GM13976 (cell line): ENCODE measurements around the gene TUBB4A.

ENCODE experiments used
- DNase-seq: peaks from one replicate; pipeline ENCODE4 v3.0.0; 2012; ENCODE audit warnings: low spot score
- in situ Hi-C: fragments of 300-500 bp; cut with MboI; formaldehyde crosslinking; loops from one replicate; pipeline ENCODE4 v1.12.0; 2022; ENCODE audit warnings: low sequenced_read_pairs, mixed read lengths, inconsistent platforms; ENCODE audit not compliant: unreplicated experiment
- TF ChIP-seq, protein P1 (sequence below): IDR thresholded peaks from 2 replicates; pipeline ENCODE4 v1.5.1; 2012; ENCODE audit warnings: borderline replicate concordance, mild to moderate bottlenecking; ENCODE audit not compliant: insufficient read depth; ENCODE audit errors: extremely low read depth, missing control alignments, control extremely low read depth

TUBB4A gene

DNA sequence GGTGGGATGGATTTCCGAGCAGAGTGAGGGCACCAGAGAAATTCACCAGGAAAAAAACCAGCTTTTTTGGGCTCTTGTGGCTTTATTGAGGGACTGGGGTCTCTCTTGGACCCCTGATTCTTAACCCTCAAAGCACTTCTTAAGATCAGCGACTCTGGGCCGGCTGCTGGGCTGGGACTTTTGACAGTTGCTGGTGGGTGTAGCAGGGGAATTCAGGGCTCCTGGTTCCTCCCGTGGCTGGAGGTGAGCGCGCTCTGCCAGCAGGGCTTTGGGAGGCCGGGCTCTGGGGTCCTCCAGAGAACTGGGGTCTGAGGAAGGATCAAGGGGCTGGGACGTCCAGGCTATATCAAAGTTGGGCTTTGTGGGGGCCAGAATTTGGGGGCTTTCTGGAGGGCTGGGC is 34.7 kb downstream of the TUBB4A start:
- DNase-seq: peak; percentile 59

DNA sequence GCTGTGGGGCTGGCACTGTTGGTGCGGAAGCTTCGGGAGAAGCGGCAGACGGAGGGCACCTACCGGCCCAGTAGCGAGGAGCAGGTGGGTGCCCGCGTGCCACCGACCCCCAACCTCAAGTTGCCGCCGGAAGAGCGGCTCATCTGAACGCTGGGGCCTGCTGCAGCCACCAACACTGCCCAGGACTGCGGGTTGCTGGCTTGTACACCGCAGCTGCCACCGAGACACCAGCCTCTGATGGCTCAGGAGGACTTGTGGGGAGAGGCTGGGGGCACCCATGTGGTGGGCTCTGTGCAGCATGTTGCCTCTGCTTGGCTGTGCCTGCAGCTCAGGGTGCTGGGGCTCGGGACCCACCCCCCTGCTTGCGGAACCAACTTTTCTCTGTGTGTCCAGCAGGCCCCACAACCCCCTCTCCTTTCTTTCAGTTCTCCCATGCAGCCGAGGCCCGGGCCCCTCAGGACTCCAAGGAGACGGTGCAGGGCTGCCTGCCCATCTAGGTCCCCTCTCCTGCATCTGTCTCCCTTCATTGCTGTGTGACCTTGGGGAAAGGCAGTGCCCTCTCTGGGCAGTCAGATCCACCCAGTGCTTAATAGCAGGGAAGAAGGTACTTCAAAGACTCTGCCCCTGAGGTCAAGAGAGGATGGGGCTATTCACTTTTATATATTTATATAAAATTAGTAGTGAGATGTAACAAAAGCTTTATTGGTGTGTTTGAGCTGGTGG is 35.4 kb downstream of the TUBB4A start:
- no peak for DNase-seq
- TF ChIP-seq, protein P1, sequence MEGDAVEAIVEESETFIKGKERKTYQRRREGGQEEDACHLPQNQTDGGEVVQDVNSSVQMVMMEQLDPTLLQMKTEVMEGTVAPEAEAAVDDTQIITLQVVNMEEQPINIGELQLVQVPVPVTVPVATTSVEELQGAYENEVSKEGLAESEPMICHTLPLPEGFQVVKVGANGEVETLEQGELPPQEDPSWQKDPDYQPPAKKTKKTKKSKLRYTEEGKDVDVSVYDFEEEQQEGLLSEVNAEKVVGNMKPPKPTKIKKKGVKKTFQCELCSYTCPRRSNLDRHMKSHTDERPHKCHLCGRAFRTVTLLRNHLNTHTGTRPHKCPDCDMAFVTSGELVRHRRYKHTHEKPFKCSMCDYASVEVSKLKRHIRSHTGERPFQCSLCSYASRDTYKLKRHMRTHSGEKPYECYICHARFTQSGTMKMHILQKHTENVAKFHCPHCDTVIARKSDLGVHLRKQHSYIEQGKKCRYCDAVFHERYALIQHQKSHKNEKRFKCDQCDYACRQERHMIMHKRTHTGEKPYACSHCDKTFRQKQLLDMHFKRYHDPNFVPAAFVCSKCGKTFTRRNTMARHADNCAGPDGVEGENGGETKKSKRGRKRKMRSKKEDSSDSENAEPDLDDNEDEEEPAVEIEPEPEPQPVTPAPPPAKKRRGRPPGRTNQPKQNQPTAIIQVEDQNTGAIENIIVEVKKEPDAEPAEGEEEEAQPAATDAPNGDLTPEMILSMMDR: no peak
- in situ Hi-C loops: no loop called here

More for the DNA sequence above, 34.7 kb downstream of the TUBB4A start:
- in situ Hi-C loops: no loop called here
- TF ChIP-seq, protein P1: no peak

DNA sequence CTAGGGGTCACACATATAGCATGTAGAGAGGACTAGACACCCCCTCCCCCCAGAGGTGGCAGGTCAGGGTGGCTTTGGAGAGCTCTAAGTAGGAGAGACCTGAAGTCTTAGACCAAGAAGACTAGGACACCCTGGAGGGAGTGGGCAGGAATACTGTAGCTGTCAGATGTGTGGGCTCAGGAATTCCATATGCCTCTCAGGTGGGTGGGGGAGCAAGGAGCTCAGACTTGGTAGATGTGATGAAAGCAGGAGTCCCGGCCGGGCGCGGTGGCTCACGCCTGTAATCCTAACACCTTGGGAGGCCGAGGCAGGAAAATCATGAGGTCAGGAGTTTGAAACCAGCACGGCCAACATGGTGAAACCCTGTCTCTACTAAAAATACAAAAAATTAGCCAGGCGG is 36.4 kb downstream of the TUBB4A start:
- in situ Hi-C loops: no loop called here
- TF ChIP-seq, protein P1: no peak
- no peak for DNase-seq

DNA sequence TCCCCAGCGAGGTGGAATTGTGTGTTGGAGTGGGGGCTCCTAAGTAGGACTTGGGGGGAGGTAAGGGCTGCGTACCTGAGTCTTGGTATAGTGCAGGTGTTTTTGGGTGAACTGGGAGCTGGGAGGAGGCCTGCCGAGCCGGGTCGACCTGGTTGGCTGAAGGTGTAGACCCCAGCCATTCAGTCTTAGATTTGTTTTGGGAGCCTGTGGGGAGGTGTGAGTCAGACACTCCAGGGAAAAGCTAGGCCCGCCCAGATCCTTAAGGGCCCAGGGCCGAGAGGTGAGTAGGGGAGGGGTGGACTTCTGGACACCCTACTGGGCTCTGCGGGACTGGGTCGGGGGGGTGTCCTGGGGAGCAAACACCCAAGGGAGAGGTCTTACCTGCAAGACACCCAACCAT is 37.1 kb downstream of the TUBB4A start:
- TF ChIP-seq, protein P1: no peak
- DNase-seq: no peak
- in situ Hi-C loops: no loop called here

DNA sequence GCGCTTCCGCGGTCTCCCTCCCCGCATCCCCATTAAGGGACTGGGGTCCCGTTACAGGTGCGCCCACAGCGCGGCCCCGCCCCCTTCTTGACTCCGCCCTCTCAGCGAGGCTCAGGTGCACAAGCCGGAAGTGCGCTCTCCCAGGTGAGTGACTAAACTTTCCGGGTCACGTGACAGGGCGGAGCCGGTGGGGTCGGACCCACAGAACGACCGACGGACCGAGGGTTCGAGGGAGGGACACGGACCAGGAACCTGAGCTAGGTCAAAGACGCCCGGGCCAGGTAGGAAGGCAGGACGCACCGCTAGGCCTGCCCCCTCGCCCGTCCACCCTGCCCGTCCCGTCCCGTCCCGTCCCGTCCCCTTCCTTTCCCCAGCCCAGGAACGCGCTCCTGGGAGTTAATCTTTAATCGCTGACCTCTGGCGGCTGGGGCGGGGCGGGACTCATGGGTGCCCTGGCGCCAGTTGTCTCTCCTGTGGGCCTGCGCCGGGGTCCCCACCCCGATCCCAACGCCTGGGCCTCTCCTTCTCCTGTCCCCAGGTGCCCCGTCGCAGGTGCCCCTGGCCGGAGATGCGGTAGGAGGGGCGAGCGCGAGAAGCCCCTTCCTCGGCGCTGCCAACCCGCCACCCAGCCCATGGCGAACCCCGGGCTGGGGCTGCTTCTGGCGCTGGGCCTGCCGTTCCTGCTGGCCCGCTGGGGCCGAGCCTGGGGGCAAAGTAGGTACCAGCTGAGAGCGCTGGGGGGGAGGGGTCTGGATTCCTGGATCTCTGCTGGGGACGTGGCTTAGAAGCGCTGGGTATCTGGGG is 37.8 kb downstream of the TUBB4A start, which contains the start of gene CRB3:
Gene CRB3 (plus strand): TSS at position 202 of the 804 bp plus-strand sequence. CDS start 431 bp downstream, at position 633.
- in situ Hi-C loops: no loop called here
- no peak for DNase-seq
- TF ChIP-seq, protein P1: no peak

DNA sequence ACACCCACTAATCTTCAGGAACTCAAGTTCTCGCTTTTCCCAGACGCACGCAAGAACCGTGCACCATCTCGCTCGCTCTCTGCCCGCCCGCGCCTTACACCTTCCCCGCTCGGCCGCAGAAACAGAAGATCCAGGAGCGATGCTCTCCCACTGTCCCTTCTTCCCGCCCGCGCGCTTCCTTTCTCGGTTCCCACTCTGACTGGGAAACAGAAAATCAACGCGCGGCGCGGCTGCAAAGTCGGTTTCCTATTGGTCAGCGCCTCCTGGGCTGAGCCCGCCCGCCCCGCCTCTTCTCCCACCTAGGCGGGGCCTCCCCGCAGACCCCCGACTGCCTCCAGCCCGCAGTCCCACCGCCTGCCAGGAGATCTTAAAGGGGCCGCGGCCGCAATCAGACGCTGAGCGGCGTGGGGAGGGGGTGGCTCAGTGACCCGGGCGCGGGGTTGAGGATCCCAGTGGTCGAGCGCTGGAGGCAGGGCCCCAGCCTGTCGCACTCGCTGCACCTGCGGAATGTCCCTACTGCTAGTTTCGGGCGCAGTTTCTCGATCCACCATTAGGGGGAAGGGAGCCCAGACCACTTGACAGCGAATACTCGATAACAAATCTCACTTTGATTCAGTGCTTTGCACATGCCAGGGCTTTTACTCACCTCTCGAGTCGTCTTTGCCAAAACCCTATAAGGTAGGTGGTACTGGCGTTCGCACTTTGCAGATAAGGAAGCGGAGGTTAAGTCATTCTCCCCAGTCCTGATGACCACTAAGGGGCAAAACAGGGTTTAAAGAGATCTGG is 41.8 kb downstream of the TUBB4A start:
- DNase-seq: peak; percentile 97
- TF ChIP-seq, protein P1: peak; percentile 36
- in situ Hi-C loops: no loop called here
